PC-9 (cell line): ENCODE data around the gene PCDH12.

Source experiments
- CTCF ChIP-seq: fragments of 200-600 bp; sonication (generic); conservative IDR thresholded peaks from 2 replicates; pipeline ENCODE4 v1.6.1; 2017; ENCODE audit warnings: mixed run types, antibody characterized with exemption, mild to moderate bottlenecking, moderate library complexity
- EZH2 ChIP-seq: fragments of 200-600 bp; sonication (generic); IDR thresholded peaks from 2 replicates; pipeline ENCODE4 v1.8.0; 2017; ENCODE audit warnings: antibody characterized with exemption, low read depth

- no peak for TF ChIP-seq CTCF
- TF ChIP-seq EZH2, result no peak
These were observed 39.5 kb upstream of the PCDH12 start for GRCh38 chr5:141997358-141997960.
